Karpas-422 (cell line): ENCODE measurements around the gene ANXA9. TPM values are rescaled to one million over a fixed set of nuclear protein-coding genes. Genes with fewer than 3 reads are reported as not detected.

ENCODE experiments used
- DNase-seq: peaks from one replicate; pipeline ENCODE4 v3.0.0-alpha.2; 2015
- H2AFZ ChIP-seq: fragments of 200-600 bp; sonication (generic); 2 replicates; pipeline ENCODE4 v1.6.1; 2014; ENCODE audit warnings: antibody characterized with exemption, low read length, mixed read lengths
- H3K27ac ChIP-seq: fragments of 200-600 bp; sonication (generic); 2 replicates; pipeline ENCODE4 v1.5.1; 2014; ENCODE audit warnings: mild to moderate bottlenecking, low read length, moderate library complexity
- H3K27me3 ChIP-seq: fragments of 200-600 bp; sonication (generic); 2 replicates; pipeline ENCODE4 v1.6.1; 2014; ENCODE audit warnings: low read length, mixed read lengths
- H3K36me3 ChIP-seq: fragments of 200-600 bp; sonication (generic); 2 replicates; pipeline ENCODE4 v1.6.1; 2014; ENCODE audit warnings: low read length, mixed read lengths; ENCODE audit not compliant: insufficient read depth
- H3K4me1 ChIP-seq: fragments of 200-600 bp; sonication (generic); 2 replicates; pipeline ENCODE4 v1.6.1; 2014; ENCODE audit warnings: mild to moderate bottlenecking, low read length, mixed read lengths
- H3K4me2 ChIP-seq: fragments of 200-600 bp; sonication (generic); 2 replicates; pipeline ENCODE4 v1.6.1; 2014; ENCODE audit warnings: low read length, low read depth, mild to moderate bottlenecking; ENCODE audit not compliant: poor library complexity, severe bottlenecking
- H3K4me3 ChIP-seq: fragments of 200-600 bp; sonication (generic); 2 replicates; pipeline ENCODE4 v1.5.1; 2014; ENCODE audit warnings: mild to moderate bottlenecking, antibody characterized with exemption, low read length, mixed read lengths
- H3K79me2 ChIP-seq: fragments of 200-600 bp; sonication (generic); 2 replicates; pipeline ENCODE4 v1.6.1; 2014; ENCODE audit warnings: mild to moderate bottlenecking, low read length, mixed read lengths
- H3K9ac ChIP-seq: fragments of 200-600 bp; sonication (generic); 2 replicates; pipeline ENCODE4 v1.6.0; 2014; ENCODE audit warnings: low read length
- H3K9me2 ChIP-seq: fragments of 200-600 bp; sonication (generic), shearing (Covaris generic); replicated peaks from 2 replicates; pipeline ENCODE4 v1.6.0; 2014; ENCODE audit warnings: mild to moderate bottlenecking, low read length, moderate library complexity; ENCODE audit not compliant: insufficient read depth
- H3K9me3 ChIP-seq: fragments of 300-700, 200-600 bp; sonication (generic); 2 replicates; pipeline ENCODE4 v1.6.1; 2014; ENCODE audit warnings: low read length, mixed read lengths
- H4K20me1 ChIP-seq: fragments of 200-600 bp; sonication (generic); 2 replicates; pipeline ENCODE4 v1.6.1; 2014; ENCODE audit warnings: mild to moderate bottlenecking, antibody characterized with exemption, low read length, low read depth; ENCODE audit not compliant: insufficient read depth
- total RNA-seq: library from RNA; depleted of rRNA; stranded (reverse); fragments of >200 nt; shearing (Covaris generic); gene quantifications from 2 replicates; pipeline ENCODE4 v1.2.3, GENCODE V29; 2014; ENCODE audit warnings: low replicate concordance

The ANXA9 gene
- total RNA-seq, 1 experiment from 2014 or later: 0.19 TPM

DNA sequence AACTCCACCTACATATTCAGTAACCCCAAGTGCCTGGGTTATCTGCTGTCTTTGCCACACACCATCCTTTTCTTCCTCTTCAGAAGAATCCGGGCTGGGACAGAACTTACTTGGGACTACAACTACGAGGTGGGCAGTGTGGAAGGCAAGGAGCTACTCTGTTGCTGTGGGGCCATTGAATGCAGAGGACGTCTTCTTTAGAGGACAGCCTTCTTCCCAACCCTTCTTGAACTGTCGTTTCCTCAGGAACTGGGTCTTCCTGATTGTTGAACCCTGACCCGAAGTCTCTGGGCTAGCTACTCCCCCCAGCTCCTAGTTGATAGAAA lies 18.0 kb upstream of the ANXA9 start:
- H3K27me3 ChIP-seq: no peaks in the 10 kb centered on the region
- no peak overlapping the region for H3K9ac ChIP-seq
- no peak overlapping the region for H3K4me3 ChIP-seq
- no peak overlapping the region for H2AFZ ChIP-seq
- peaks cover 65% of the 10 kb centered on the region for H3K36me3 ChIP-seq
- H3K4me2 ChIP-seq: no peak overlapping the region
- H4K20me1 ChIP-seq: 0 out of 2 replicates have a peak, but pooled peaks cover 11% of the 10 kb centered on the region
- peaks cover 6% of the 10 kb centered on the region for H3K79me2 ChIP-seq
- no peaks in the 10 kb centered on the region for H3K4me1 ChIP-seq
- no peaks in the 10 kb centered on the region for H3K9me2 ChIP-seq
- no peaks in the 10 kb centered on the region for H3K9me3 ChIP-seq
- H3K27ac ChIP-seq: no peak overlapping the region
- no peak for DNase-seq

- Histone ChIP-seq H4K20me1 (peaks cover 13% of the 10 kb centered on the region; the same call in 1 of the 2 replicates), H3K4me3 (no peak overlapping the region), H3K27me3 (no peaks in the 10 kb centered on the region), H3K36me3 (peaks cover 56% of the 10 kb centered on the region), H3K4me2 (no peak overlapping the region), H3K4me1 (peaks cover 3% of the 10 kb centered on the region), H3K9me2 (no peaks in the 10 kb centered on the region), H3K79me2 (peaks cover 20% of the 10 kb centered on the region), H3K9ac (no peak overlapping the region), H3K9me3 (no peaks in the 10 kb centered on the region), H2AFZ (no peak overlapping the region), H3K27ac (no peak overlapping the region)
- DNase-seq: no peak
Measured at GRCh38 chr1:150965605-150966004, 16.5 kb upstream of the ANXA9 start.

- H3K27ac ChIP-seq: no peak overlapping the region
- no peak overlapping the region for H2AFZ ChIP-seq
- no peaks in the 10 kb centered on the region for H3K9me3 ChIP-seq
- peaks cover 7% of the 10 kb centered on the region for H3K4me1 ChIP-seq
- peaks cover 24% of the 10 kb centered on the region for H3K79me2 ChIP-seq
- no peaks in the 10 kb centered on the region for H3K9me2 ChIP-seq
- peaks cover 52% of the 10 kb centered on the region for H3K36me3 ChIP-seq
- no peaks in the 10 kb centered on the region for H3K27me3 ChIP-seq
- no peak overlapping the region for H3K4me2 ChIP-seq
- no peak overlapping the region for H3K4me3 ChIP-seq
- H4K20me1 ChIP-seq: peaks cover 17% of the 10 kb centered on the region; the same call in 1 of the 2 replicates
- H3K9ac ChIP-seq: no peak overlapping the region
- no peak for DNase-seq
Measured at GRCh38 chr1:150966011-150966410, 16.1 kb upstream of the ANXA9 start.

DNA sequence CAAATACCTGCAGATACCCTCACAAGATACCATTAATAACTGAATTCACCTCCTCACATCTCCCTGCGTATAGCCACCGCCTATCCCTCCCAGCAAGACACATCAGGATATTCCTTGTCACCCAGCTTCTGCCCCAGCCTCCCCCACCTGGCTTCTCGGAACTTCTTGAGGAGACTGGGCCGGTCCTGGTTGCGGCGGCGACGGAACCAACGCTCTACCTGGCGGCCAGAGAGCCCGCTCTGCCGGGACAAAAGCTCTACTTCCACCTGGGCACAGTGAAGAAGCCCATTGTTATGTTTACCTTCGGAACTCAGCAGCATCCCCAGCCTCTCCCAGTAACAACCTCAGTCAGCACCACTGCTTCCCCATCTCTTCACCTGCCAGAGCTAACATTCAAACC lies 14.2 kb upstream of the ANXA9 start:
- DNase-seq: no peak
- H3K9me2 ChIP-seq: no peaks in the 10 kb centered on the region

DNA sequence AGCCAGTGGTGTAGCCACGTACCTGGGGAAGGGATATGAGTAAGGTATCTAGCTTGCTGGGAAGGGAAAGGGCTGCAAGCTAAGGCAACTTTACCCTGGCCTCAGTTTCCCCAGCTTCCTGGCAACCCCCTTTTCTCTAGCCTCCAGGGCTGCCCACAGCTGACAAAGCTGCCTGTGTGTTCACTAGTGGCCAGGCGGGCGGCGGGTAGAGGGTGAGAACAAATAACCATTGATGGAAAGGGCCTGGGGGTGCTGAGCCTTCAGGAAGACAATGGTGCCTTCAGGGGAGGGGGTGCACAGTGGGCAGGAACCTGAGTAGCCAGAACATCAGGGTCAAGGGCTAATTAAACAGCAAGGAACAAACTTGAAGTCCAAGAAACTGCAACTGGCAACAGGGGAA lies 13.6 kb upstream of the ANXA9 start:
- no peak overlapping the region for H3K4me2 ChIP-seq
- no peaks in the 10 kb centered on the region for H3K9me2 ChIP-seq
- H3K4me1 ChIP-seq: peaks cover 30% of the 10 kb centered on the region
- no peak overlapping the region for H3K9ac ChIP-seq
- H3K4me3 ChIP-seq: no peak overlapping the region
- peaks cover 49% of the 10 kb centered on the region for H3K79me2 ChIP-seq
- no peaks in the 10 kb centered on the region for H3K27me3 ChIP-seq
- H4K20me1 ChIP-seq: peaks cover 34% of the 10 kb centered on the region
- H3K27ac ChIP-seq: no peak overlapping the region
- H2AFZ ChIP-seq: no peak overlapping the region
- peaks cover 38% of the 10 kb centered on the region; the same call in 1 of the 2 replicates for H3K36me3 ChIP-seq
- H3K9me3 ChIP-seq: no peaks in the 10 kb centered on the region
- DNase-seq: no peak

More for the DNA sequence above, 14.2 kb upstream of the ANXA9 start:
- peaks cover 27% of the 10 kb centered on the region for H3K4me1 ChIP-seq
- H2AFZ ChIP-seq: no peak overlapping the region
- no peaks in the 10 kb centered on the region for H3K9me3 ChIP-seq
- peaks cover 44% of the 10 kb centered on the region; the same call in 1 of the 2 replicates for H3K36me3 ChIP-seq
- no peak overlapping the region for H3K4me2 ChIP-seq
- H4K20me1 ChIP-seq: peaks cover 32% of the 10 kb centered on the region
- H3K4me3 ChIP-seq: no peak overlapping the region
- H3K27me3 ChIP-seq: no peaks in the 10 kb centered on the region
- peaks cover 43% of the 10 kb centered on the region for H3K79me2 ChIP-seq
- no peak overlapping the region for H3K9ac ChIP-seq
- no peak overlapping the region for H3K27ac ChIP-seq

DNA sequence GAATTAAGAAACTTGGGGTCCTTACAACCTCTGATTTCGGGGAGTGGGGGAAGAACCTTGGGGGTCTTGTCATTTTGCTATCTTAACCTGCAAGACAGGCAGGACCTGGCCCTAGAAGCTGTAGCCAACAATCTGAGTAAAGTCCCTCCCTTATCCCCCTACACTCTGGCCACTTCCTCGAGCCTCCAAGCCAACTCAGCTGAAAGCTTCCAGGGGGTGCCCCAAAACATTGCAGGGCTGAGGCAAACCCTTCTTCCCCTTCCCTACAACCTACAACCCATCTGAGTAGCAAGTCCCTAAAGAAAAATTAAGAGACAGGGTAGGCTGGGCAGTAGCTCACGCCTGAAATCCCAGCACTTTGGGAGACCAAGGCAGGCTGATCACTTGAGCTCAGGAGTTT lies 12.5 kb upstream of the ANXA9 start:
- H2AFZ ChIP-seq: no peak overlapping the region
- H3K79me2 ChIP-seq: peaks cover 55% of the 10 kb centered on the region

GRCh38 chr1:150970808-150971582 lies 11.1 kb upstream of the ANXA9 start:
- Histone ChIP-seq H3K9me2 (no peaks in the 10 kb centered on the region), H2AFZ (no peak overlapping the region), H3K27ac (peak overlapping the region; percentile 80), H3K79me2 (peaks cover 55% of the 10 kb centered on the region), H3K36me3 (peaks cover 21% of the 10 kb centered on the region; the same call in 1 of the 2 replicates), H3K4me2 (peak overlapping the region; percentile 85), H3K9me3 (no peaks in the 10 kb centered on the region), H3K4me3 (no peak overlapping the region; the same call in 1 of the 2 replicates), H3K9ac (peak overlapping the region; percentile 82; the same call in 1 of the 2 replicates), H4K20me1 (peaks cover 29% of the 10 kb centered on the region), H3K27me3 (no peaks in the 10 kb centered on the region), H3K4me1 (peaks cover 34% of the 10 kb centered on the region)
- DNase-seq: no peak

More for the DNA sequence above, 12.5 kb upstream of the ANXA9 start:
- H3K9ac ChIP-seq: no peak overlapping the region
- peaks cover 30% of the 10 kb centered on the region for H3K4me1 ChIP-seq
- H3K27ac ChIP-seq: no peak overlapping the region
- H3K4me2 ChIP-seq: no peak overlapping the region
- no peaks in the 10 kb centered on the region for H3K9me2 ChIP-seq
- no peak for DNase-seq
- H3K36me3 ChIP-seq: peaks cover 28% of the 10 kb centered on the region; the same call in 1 of the 2 replicates
- H3K9me3 ChIP-seq: no peaks in the 10 kb centered on the region
- no peak overlapping the region for H3K4me3 ChIP-seq
- peaks cover 34% of the 10 kb centered on the region for H4K20me1 ChIP-seq
- no peaks in the 10 kb centered on the region for H3K27me3 ChIP-seq

DNA sequence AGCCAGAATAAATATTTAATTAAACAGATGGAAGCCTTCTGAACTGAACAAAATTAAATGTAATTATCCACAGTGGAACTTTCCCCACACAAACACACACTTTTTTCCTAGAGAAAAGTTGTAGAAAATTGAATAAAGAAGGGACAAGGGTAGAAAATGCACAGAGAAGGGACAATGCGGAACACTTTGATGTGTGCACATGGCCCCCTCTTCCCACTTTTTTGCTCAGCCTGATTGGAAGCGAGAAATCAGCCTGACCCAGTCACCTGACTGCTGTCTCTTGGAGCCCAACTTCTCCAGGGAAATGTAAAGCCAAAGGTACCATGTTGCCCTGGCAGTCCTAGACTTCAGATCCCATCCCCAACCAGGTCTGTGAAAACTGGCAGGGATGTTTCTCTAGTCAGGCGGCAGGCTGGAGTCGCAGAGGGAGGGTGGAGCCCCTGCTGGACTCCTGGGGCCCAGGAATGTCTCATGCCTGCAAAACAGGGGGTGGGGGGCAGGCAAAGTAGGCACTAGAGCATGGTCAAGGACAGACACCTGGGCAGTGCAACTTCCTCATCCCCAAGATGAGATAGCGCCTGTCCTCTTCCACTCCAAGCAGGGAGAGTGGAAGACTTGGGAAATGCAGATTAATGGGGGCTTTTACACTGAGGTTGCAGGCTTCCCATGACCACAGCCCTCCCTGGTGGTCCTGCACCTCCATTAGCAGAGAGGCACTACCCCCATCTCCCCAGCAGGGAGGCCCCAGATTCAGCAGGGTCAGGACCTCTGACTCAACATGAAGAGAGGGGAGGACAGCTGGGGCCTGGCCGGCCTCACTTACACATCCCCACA lies 10.3 kb upstream of the ANXA9 start:
- H3K9ac ChIP-seq: peak overlapping the region; percentile 82
- no peaks in the 10 kb centered on the region for H3K9me2 ChIP-seq
- peak overlapping the region; percentile 85 for H3K4me2 ChIP-seq
- H3K27ac ChIP-seq: peak overlapping the region; percentile 80
- peak overlapping the region; percentile 74 for H3K4me3 ChIP-seq
- peaks cover 55% of the 10 kb centered on the region for H3K79me2 ChIP-seq
- no peaks in the 10 kb centered on the region for H3K9me3 ChIP-seq
- H3K36me3 ChIP-seq: peaks cover 15% of the 10 kb centered on the region; the same call in 1 of the 2 replicates
- H3K27me3 ChIP-seq: no peaks in the 10 kb centered on the region
- peaks cover 37% of the 10 kb centered on the region for H3K4me1 ChIP-seq
- no peak overlapping the region for H2AFZ ChIP-seq
- peaks cover 26% of the 10 kb centered on the region for H4K20me1 ChIP-seq
- no peak for DNase-seq
